Measurements from ENCODE around the gene ITPA. TPM values are rescaled to one million over a fixed set of nuclear protein-coding genes. Genes with fewer than 3 reads are reported as not detected.

The ITPA gene
- total and polyA plus RNA-seq, 10 of the 15 experiments (the other 5 are each of a cell fraction or from before 2014, with no cell fraction given) = 5.5 to 124 (median 66.3) TPM

DNA sequence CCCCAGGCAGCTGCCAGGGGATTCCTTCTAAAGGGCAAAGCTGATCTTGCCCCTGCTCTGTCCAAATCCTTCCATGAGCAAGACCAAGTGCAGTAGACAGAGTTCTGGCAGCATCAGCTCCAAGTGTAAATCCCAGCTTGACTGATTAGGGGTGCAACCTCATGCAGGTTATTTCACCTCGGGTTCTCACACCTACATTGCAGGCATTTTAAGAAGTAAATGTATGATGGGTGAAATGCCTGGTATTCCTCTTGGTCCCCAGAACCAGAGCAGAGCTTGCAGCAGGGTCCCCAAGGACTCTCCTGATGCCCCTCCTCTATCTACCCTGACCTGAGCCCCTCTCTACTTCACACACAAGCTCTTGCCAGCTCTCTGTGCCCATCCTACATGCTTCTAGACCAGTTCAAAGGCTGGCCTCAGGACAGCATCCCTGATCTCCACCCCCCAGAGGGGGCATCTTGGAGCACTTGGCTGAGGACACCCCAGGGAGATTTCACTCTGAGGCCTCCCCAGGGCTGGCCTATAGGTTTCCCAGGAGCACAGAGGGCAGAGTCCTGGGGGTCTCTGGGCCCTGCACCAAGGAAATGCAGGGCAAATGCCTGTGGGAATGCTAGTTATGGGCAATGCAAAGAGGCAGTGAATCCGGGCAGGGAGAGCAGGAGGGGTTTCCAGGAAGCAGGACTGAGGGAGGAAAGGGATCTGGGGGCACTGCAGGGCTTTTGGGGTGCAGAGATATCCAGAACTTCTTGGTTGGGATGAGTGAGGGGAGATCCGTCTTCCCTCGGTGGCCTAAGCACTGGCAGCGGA is 37.0 kb upstream of the ITPA start:
- WGBS (ENCODE audit: insufficient coverage, insufficient replicate concordance, low lambda C conversion rate, missing lambda C conversion rate) = 17% methylated on average over 5 of the region's 5 CpGs
- peaks cover 2% of the 10 kb centered on the region; the same call in 1 of the 2 replicates for H3K4me1 ChIP-seq (ENCODE audit: control insufficient read depth, insufficient read depth, low read length)
- no peaks in the 10 kb centered on the region for H3K9me3 ChIP-seq (replicated peaks; ENCODE audit: control insufficient read depth, insufficient read depth, low read length)
- H4K20me1 ChIP-seq (ENCODE audit: control insufficient read depth, insufficient read depth) = no peaks in the 10 kb centered on the region
- ATAC-seq (no peak), DNase-seq (ENCODE audit: low read depth, low spot score) (no peak), FAIRE-seq (no peak)
- intact Hi-C loops (cut with micrococcal nuclease; ENCODE audit: unreplicated experiment) = no loop called here
- no peaks in the 10 kb centered on the region for H3K79me2 ChIP-seq (ENCODE audit: control insufficient read depth, insufficient read depth, low read length)
- CTCF ChIA-PET = interaction anchor here (1.1 to 1.3 kb wide), 2 partner anchors 11 to 47 kb away, joined by 3 read pairs; no protein-coding TSS in a partner anchor
- TF ChIP-seq ESRRA (IDR thresholded peaks at IDR 0.05; ENCODE audit: low read length) = no peak
- TF ChIP-seq, protein P1, sequence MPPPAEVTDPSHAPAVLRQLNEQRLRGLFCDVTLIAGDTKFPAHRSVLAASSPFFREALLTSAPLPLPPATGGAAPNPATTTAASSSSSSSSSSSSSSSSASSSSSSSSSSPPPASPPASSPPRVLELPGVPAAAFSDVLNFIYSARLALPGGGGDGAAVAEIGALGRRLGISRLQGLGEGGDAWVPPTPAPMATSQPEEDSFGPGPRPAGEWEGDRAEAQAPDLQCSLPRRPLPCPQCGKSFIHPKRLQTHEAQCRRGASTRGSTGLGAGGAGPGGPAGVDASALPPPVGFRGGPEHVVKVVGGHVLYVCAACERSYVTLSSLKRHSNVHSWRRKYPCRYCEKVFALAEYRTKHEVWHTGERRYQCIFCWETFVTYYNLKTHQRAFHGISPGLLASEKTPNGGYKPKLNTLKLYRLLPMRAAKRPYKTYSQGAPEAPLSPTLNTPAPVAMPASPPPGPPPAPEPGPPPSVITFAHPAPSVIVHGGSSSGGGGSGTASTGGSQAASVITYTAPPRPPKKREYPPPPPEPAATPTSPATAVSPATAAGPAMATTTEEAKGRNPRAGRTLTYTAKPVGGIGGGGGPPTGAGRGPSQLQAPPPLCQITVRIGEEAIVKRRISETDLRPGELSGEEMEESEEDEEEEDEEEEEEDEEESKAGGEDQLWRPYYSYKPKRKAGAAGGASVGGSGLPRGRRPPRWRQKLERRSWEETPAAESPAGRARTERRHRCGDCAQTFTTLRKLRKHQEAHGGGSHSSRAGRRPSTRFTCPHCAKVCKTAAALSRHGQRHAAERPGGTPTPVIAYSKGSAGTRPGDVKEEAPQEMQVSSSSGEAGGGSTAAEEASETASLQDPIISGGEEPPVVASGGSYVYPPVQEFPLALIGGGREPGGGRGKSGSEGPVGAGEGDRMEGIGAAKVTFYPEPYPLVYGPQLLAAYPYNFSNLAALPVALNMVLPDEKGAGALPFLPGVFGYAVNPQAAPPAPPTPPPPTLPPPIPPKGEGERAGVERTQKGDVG (CRISPR knock-in tag; IDR thresholded peaks at IDR 0.05) = no peak
- 0 out of 2 replicates have a peak, but pooled peaks have one; percentile 15 for TF ChIP-seq LARP7 (IDR thresholded peaks at IDR 0.05)
- TF ChIP-seq, protein P2, sequence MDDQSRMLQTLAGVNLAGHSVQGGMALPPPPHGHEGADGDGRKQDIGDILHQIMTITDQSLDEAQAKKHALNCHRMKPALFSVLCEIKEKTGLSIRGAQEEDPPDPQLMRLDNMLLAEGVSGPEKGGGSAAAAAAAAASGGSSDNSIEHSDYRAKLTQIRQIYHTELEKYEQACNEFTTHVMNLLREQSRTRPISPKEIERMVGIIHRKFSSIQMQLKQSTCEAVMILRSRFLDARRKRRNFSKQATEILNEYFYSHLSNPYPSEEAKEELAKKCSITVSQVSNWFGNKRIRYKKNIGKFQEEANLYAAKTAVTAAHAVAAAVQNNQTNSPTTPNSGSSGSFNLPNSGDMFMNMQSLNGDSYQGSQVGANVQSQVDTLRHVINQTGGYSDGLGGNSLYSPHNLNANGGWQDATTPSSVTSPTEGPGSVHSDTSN (IDR thresholded peaks at IDR 0.05; ENCODE audit: insufficient replicate concordance, low read depth, low read length) = no peak
- TF ChIP-seq IRF4 (IDR thresholded peaks at IDR 0.05; ENCODE audit: low read depth, low read length) = no peak
- TF ChIP-seq, protein P3, sequence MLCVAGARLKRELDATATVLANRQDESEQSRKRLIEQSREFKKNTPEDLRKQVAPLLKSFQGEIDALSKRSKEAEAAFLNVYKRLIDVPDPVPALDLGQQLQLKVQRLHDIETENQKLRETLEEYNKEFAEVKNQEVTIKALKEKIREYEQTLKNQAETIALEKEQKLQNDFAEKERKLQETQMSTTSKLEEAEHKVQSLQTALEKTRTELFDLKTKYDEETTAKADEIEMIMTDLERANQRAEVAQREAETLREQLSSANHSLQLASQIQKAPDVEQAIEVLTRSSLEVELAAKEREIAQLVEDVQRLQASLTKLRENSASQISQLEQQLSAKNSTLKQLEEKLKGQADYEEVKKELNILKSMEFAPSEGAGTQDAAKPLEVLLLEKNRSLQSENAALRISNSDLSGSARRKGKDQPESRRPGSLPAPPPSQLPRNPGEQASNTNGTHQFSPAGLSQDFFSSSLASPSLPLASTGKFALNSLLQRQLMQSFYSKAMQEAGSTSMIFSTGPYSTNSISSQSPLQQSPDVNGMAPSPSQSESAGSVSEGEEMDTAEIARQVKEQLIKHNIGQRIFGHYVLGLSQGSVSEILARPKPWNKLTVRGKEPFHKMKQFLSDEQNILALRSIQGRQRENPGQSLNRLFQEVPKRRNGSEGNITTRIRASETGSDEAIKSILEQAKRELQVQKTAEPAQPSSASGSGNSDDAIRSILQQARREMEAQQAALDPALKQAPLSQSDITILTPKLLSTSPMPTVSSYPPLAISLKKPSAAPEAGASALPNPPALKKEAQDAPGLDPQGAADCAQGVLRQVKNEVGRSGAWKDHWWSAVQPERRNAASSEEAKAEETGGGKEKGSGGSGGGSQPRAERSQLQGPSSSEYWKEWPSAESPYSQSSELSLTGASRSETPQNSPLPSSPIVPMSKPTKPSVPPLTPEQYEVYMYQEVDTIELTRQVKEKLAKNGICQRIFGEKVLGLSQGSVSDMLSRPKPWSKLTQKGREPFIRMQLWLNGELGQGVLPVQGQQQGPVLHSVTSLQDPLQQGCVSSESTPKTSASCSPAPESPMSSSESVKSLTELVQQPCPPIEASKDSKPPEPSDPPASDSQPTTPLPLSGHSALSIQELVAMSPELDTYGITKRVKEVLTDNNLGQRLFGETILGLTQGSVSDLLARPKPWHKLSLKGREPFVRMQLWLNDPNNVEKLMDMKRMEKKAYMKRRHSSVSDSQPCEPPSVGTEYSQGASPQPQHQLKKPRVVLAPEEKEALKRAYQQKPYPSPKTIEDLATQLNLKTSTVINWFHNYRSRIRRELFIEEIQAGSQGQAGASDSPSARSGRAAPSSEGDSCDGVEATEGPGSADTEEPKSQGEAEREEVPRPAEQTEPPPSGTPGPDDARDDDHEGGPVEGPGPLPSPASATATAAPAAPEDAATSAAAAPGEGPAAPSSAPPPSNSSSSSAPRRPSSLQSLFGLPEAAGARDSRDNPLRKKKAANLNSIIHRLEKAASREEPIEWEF (IDR thresholded peaks at IDR 0.05; ENCODE audit: insufficient replicate concordance, low read depth, low read length) = no peak
- TF ChIP-seq RUNX3 (IDR thresholded peaks at IDR 0.05; ENCODE audit: low read length) = no peak
- H3K4me3 ChIP-seq = no peak overlapping the region
- peak overlapping the region; percentile 97; the same call in 1 of the 2 replicates for H3K4me2 ChIP-seq (ENCODE audit: control insufficient read depth, insufficient read depth)
- H3K27ac ChIP-seq (ENCODE audit: control insufficient read depth, insufficient read depth) = no peak overlapping the region
- POLR2A ChIA-PET = no interaction called here
- in situ Hi-C loops (cut with MboI) = no loop called here
- SMC1A ChIA-PET (ENCODE audit: uncharacterized antibody, unreplicated experiment) = no interaction called here
- H3K9ac ChIP-seq (ENCODE audit: control insufficient read depth, insufficient read depth, low read length) = no peak overlapping the region
- H2AFZ ChIP-seq (ENCODE audit: control insufficient read depth, low read depth, low read length) = peak overlapping the region; percentile 90; the same call in 1 of the 2 replicates
- RAD21 ChIA-PET (ENCODE audit: unreplicated experiment) = interaction anchor here (1.0 to 1.2 kb wide), 2 partner anchors 15 to 119 kb away, joined by 3 read pairs; no protein-coding TSS in a partner anchor
- peaks cover 5 to 6% of the 10 kb centered on the region in 2 experiments; a peak in 3 of 4 replicates for H3K27me3 ChIP-seq (replicated peaks in 1 of 2; ENCODE audit: control insufficient read depth in 2 of 2, insufficient read depth in 2 of 2, low read length in 1 of 2)
- BruUV-seq (replicated peaks) = no TSS peak
- H3K36me3 ChIP-seq (ENCODE audit: control insufficient read depth in 2 of 2, insufficient read depth in 2 of 2, low read length in 1 of 2) = no peaks in the 10 kb centered on the region
